HG03097 (cell line): ENCODE results near the gene KCTD13.

Experiments
- ATAC-seq: cut with Tn5 transposase; IDR thresholded peaks from one replicate; pipeline ENCODE4 v1.9.1; 2021; ENCODE audit not compliant: unreplicated experiment, low FRiP score

Gene KCTD13

GRCh38 chr16:29857133-29857760, 68.8 kb downstream of the KCTD13 start:
- no peak for ATAC-seq
